ENCODE data around the gene AQP6. TPM values are rescaled to one million over a fixed set of nuclear protein-coding genes. Genes with fewer than 3 reads are reported as not detected.
A peak's percentile ranks its signal among the peaks of the same experiment; 100 is the strongest.

Gene AQP6
- total RNA-seq, 2 experiments from 2014 or later: not detected

GRCh38 chr12:49933796-49934195, 39.0 kb upstream of the AQP6 start:
- Mint-ChIP-seq H3K9me3 (no peaks in the 10 kb centered on the region), H3K36me3 (no peaks in the 10 kb centered on the region), H3K4me1 (ENCODE audit: low read depth) (no peaks in the 10 kb centered on the region), H3K4me3 (no peak overlapping the region), H3K27ac (no peak overlapping the region), H3K27me3 (peaks cover 6% of the 10 kb centered on the region)
- ChIA-PET CTCF (interaction anchor here (3.4 to 3.5 kb wide), 2 partner anchors 12 to 34 kb away, joined by 15 to 21 read pairs; no protein-coding TSS in a partner anchor), POLR2A (no interaction called here)
- DNase-seq: no peak
- intact Hi-C loops (cut with micrococcal nuclease): no loop called here

- Mint-ChIP-seq H3K27me3 (peaks cover 4% of the 10 kb centered on the region), H3K4me1 (ENCODE audit: low read depth) (no peaks in the 10 kb centered on the region), H3K9me3 (no peaks in the 10 kb centered on the region), H3K36me3 (no peaks in the 10 kb centered on the region), H3K4me3 (no peak overlapping the region), H3K27ac (no peak overlapping the region)
- intact Hi-C loops (cut with micrococcal nuclease): no loop called here
- no peak for DNase-seq
- POLR2A ChIA-PET: no interaction called here
- CTCF ChIA-PET: interaction anchor here (2.0 to 3.5 kb wide), 2 partner anchors 11 to 33 kb away, joined by 6 to 21 read pairs (median 15); no protein-coding TSS in a partner anchor
These were observed 38.2 kb upstream of the AQP6 start for GRCh38 chr12:49934505-49934904.

GRCh38 chr12:49936925-49937324, 35.8 kb upstream of the AQP6 start:
- ChIA-PET CTCF (interaction anchor here (1.1 to 1.7 kb wide), 3 partner anchors 9 to 30 kb away, joined by 3 to 13 read pairs (median 6); no protein-coding TSS in a partner anchor), POLR2A (no interaction called here)
- intact Hi-C loops (cut with micrococcal nuclease): no loop called here
- DNase-seq: no peak
- Mint-ChIP-seq H3K9me3 (no peaks in the 10 kb centered on the region), H3K4me1 (ENCODE audit: low read depth) (no peaks in the 10 kb centered on the region), H3K27ac (no peak overlapping the region), H3K27me3 (peaks cover 2% of the 10 kb centered on the region), H3K36me3 (no peaks in the 10 kb centered on the region), H3K4me3 (no peak overlapping the region)

GRCh38 chr12:49937639-49938300, 35.0 kb upstream of the AQP6 start:
- ChIA-PET POLR2A (no interaction called here), CTCF (interaction anchor here (0.7 to 1.7 kb wide), 3 partner anchors 8 to 71 kb away, joined by 3 to 13 read pairs (median 6); no protein-coding TSS in a partner anchor)
- peaks cover 2% of the 10 kb centered on the region for H3K27me3 Mint-ChIP-seq
- DNase-seq: no peak
- no peak overlapping the region for H3K4me3 Mint-ChIP-seq
- no peaks in the 10 kb centered on the region for H3K36me3 Mint-ChIP-seq
- peaks cover 4% of the 10 kb centered on the region for H3K4me1 Mint-ChIP-seq (ENCODE audit: low read depth)
- intact Hi-C loops (cut with micrococcal nuclease): no loop called here
- no peak overlapping the region for H3K27ac Mint-ChIP-seq
- H3K9me3 Mint-ChIP-seq: no peaks in the 10 kb centered on the region

GRCh38 chr12:49939307-49939706, 33.4 kb upstream of the AQP6 start:
- POLR2A ChIA-PET: no interaction called here
- Mint-ChIP-seq H3K27ac (no peak overlapping the region), H3K4me1 (ENCODE audit: low read depth) (peaks cover 14% of the 10 kb centered on the region), H3K36me3 (no peaks in the 10 kb centered on the region), H3K27me3 (peaks cover 2% of the 10 kb centered on the region), H3K4me3 (no peak overlapping the region), H3K9me3 (no peaks in the 10 kb centered on the region)
- intact Hi-C loops (cut with micrococcal nuclease): no loop called here
- CTCF ChIA-PET: interaction anchor here (1.0 to 1.4 kb wide), 2 partner anchors 28 to 172 kb away, joined by 3 to 5 read pairs; partner anchors contain the start of gene COX14
- DNase-seq: no peak

GRCh38 chr12:49939707-49940106, 33.0 kb upstream of the AQP6 start:
- ChIA-PET POLR2A (interaction anchor here (1.1 kb wide), 1 partner anchor 11 kb away, joined by 3 read pairs; no protein-coding TSS in a partner anchor), CTCF (interaction anchor here (0.7 to 1.4 kb wide), 2 partner anchors 27 to 99 kb away, joined by 3 to 5 read pairs; no protein-coding TSS in a partner anchor)
- Mint-ChIP-seq H3K4me1 (ENCODE audit: low read depth) (peaks cover 18% of the 10 kb centered on the region), H3K27ac (no peak overlapping the region), H3K9me3 (no peaks in the 10 kb centered on the region), H3K36me3 (no peaks in the 10 kb centered on the region), H3K4me3 (no peak overlapping the region), H3K27me3 (no peaks in the 10 kb centered on the region)
- intact Hi-C loops (cut with micrococcal nuclease): no loop called here
- no peak for DNase-seq

GRCh38 chr12:49941556-49942511, 30.9 kb upstream of the AQP6 start:
- Mint-ChIP-seq H3K4me1 (ENCODE audit: low read depth) (peaks cover 33% of the 10 kb centered on the region), H3K4me3 (no peak overlapping the region), H3K36me3 (no peaks in the 10 kb centered on the region), H3K27me3 (no peaks in the 10 kb centered on the region), H3K27ac (no peak overlapping the region), H3K9me3 (no peaks in the 10 kb centered on the region)
- intact Hi-C loops (cut with micrococcal nuclease): no loop called here
- DNase-seq: no peak
- ChIA-PET CTCF (interaction anchor here (0.8 to 2.7 kb wide), 6 partner anchors 9 to 129 kb away, joined by 3 to 20 read pairs (median 3); no protein-coding TSS in a partner anchor), POLR2A (no interaction called here)

GRCh38 chr12:49942512-49942893, 30.2 kb upstream of the AQP6 start:
- no peak overlapping the region for H3K4me3 Mint-ChIP-seq
- POLR2A ChIA-PET: no interaction called here
- DNase-seq: no peak

GRCh38 chr12:49942921-49943624, 29.7 kb upstream of the AQP6 start:
- CTCF ChIA-PET: interaction anchor here (0.7 to 2.7 kb wide), 8 partner anchors 10 to 127 kb away, joined by 3 to 20 read pairs (median 3); no protein-coding TSS in a partner anchor
- Mint-ChIP-seq H3K4me1 (ENCODE audit: low read depth) (peaks cover 33% of the 10 kb centered on the region), H3K4me3 (no peak overlapping the region), H3K9me3 (no peaks in the 10 kb centered on the region), H3K27ac (no peak overlapping the region), H3K27me3 (no peaks in the 10 kb centered on the region), H3K36me3 (no peaks in the 10 kb centered on the region)
- DNase-seq: peak; percentile 46
- intact Hi-C loops (cut with micrococcal nuclease): no loop called here
- POLR2A ChIA-PET: interaction anchor here (0.5 kb wide), 1 partner anchor 819 kb away, joined by 3 read pairs; no protein-coding TSS in a partner anchor

More at GRCh38 chr12:49942512-49942893, 30.2 kb upstream of the AQP6 start:
- no peak overlapping the region for H3K27ac Mint-ChIP-seq
- no peaks in the 10 kb centered on the region for H3K36me3 Mint-ChIP-seq
- intact Hi-C loops (cut with micrococcal nuclease): no loop called here
- H3K9me3 Mint-ChIP-seq: no peaks in the 10 kb centered on the region
- CTCF ChIA-PET: interaction anchor here (0.8 to 2.7 kb wide), 6 partner anchors 10 to 128 kb away, joined by 3 to 20 read pairs (median 3); no protein-coding TSS in a partner anchor
- no peaks in the 10 kb centered on the region for H3K27me3 Mint-ChIP-seq
- peaks cover 33% of the 10 kb centered on the region for H3K4me1 Mint-ChIP-seq (ENCODE audit: low read depth)

- H3K27me3 Mint-ChIP-seq: no peaks in the 10 kb centered on the region
- H3K27ac Mint-ChIP-seq: no peak overlapping the region
- POLR2A ChIA-PET: interaction anchor here (0.5 kb wide), 1 partner anchor 819 kb away, joined by 3 read pairs; no protein-coding TSS in a partner anchor
- H3K36me3 Mint-ChIP-seq: no peaks in the 10 kb centered on the region
- intact Hi-C loops (cut with micrococcal nuclease): no loop called here
- DNase-seq: no peak
- H3K9me3 Mint-ChIP-seq: no peaks in the 10 kb centered on the region
- no peak overlapping the region for H3K4me3 Mint-ChIP-seq
- CTCF ChIA-PET: interaction anchor here (0.7 to 2.7 kb wide), 4 partner anchors 14 to 77 kb away, joined by 3 to 20 read pairs (median 6); no protein-coding TSS in a partner anchor
- H3K4me1 Mint-ChIP-seq (ENCODE audit: low read depth): peaks cover 33% of the 10 kb centered on the region
These were observed 29.2 kb upstream of the AQP6 start for GRCh38 chr12:49943625-49943960.

GRCh38 chr12:49944046-49944445, 28.7 kb upstream of the AQP6 start:
- no peak overlapping the region for H3K27ac Mint-ChIP-seq
- H3K27me3 Mint-ChIP-seq: no peaks in the 10 kb centered on the region
- ChIA-PET POLR2A (interaction anchor here (0.5 kb wide), 1 partner anchor 818 kb away, joined by 3 read pairs; no protein-coding TSS in a partner anchor), CTCF (interaction anchor here (1.3 to 2.7 kb wide), 2 partner anchors 23 to 77 kb away, joined by 8 to 20 read pairs; no protein-coding TSS in a partner anchor)
- H3K4me3 Mint-ChIP-seq: no peak overlapping the region
- DNase-seq: no peak
- no peaks in the 10 kb centered on the region for H3K36me3 Mint-ChIP-seq
- H3K9me3 Mint-ChIP-seq: no peaks in the 10 kb centered on the region
- intact Hi-C loops (cut with micrococcal nuclease): no loop called here
- peaks cover 33% of the 10 kb centered on the region for H3K4me1 Mint-ChIP-seq (ENCODE audit: low read depth)

Data from activated CD4-positive, alpha-beta memory T cell treated with anti-CD3 and anti-CD28 coated beads for 36 hours (primary cell).